Right lobe of liver (tissue), 4 donors: ENCODE results near the gene RBM6.

Experiments
- CTCF ChIP-seq, 4 donors: fragments of 200-600 bp in 3 of 4; fragments of 450-650 bp in 1 of 4; IDR thresholded peaks; one replicate each; pipeline versions ENCODE4 v1.5.1 to v1.8.0; 2016 to 2022; ENCODE audit warnings: antibody characterized with exemption in 4 of 4, mild to moderate bottlenecking in 2 of 4
- POLR2A ChIP-seq: fragments of 450-650 bp; IDR thresholded peaks from one replicate; pipeline ENCODE4 v1.6.1; 2017; ENCODE audit warnings: antibody characterized with exemption, mild to moderate bottlenecking
- donor health status: DM: no; HTN: no; CAD: no.
- donor health status: DM: no; HTN: no; CAD: no.
- donor health status: DM: no; HTN: yes; CAD: no.

GRCh38 chr3:49906073-49906743 lies 33.7 kb upstream of the RBM6 start:
- TF ChIP-seq CTCF (IDR thresholded peaks at IDR 0.05) (peak; percentile 52 to 69 (median 58)), POLR2A (no peak)
